Heart right ventricle (tissue), 16 donors: ENCODE results near the gene KIF6. TPM values are rescaled to one million over a fixed set of nuclear protein-coding genes. Genes with fewer than 3 reads are reported as not detected.

Source experiments
- ATAC-seq, 8 donors: fragments of 200-7000 bp; cut with Tn5 transposase; one replicate each; pipeline ENCODE4 v1.9.1; 2020; ENCODE audit warnings: mild to moderate bottlenecking in 8 of 8, moderate library complexity in 8 of 8, moderate number of reproducible peaks in 1 of 8
- DNase-seq, 2 donors: peaks; one replicate each; pipeline ENCODE4 v3.0.0-alpha.2; 2020
- H3K27ac ChIP-seq, 10 donors: fragments of 200-600 bp; sonication (generic) in 2 of 10; one replicate each; pipeline versions ENCODE4 v1.5.0 to v1.8.0; 2020 to 2022; ENCODE audit warnings: mild to moderate bottlenecking in 3 of 10
- H3K27me3 ChIP-seq, 7 donors: fragments of 200-600 bp; one replicate each; pipeline ENCODE4 v1.8.0; 2021 to 2022; ENCODE audit warnings: mild to moderate bottlenecking in 2 of 7
- H3K36me3 ChIP-seq, 9 donors: fragments of 200-600 bp; sonication (generic) in 1 of 9; one replicate each; pipeline versions ENCODE4 v1.5.0 to v1.8.0; 2020 to 2022; ENCODE audit warnings: mild to moderate bottlenecking in 2 of 9
- H3K4me1 ChIP-seq, 9 donors: fragments of 200-600 bp; sonication (generic) in 1 of 9; one replicate each; pipeline versions ENCODE4 v1.5.0 to v1.8.0; 2020 to 2022; ENCODE audit warnings: mild to moderate bottlenecking in 4 of 9
- H3K4me3 ChIP-seq, 10 donors: fragments of 200-600 bp; sonication (generic) in 2 of 10; one replicate each; pipeline versions ENCODE4 v1.5.0 to v1.8.0; 2020 to 2022; ENCODE audit warnings: mild to moderate bottlenecking in 7 of 10, moderate library complexity in 2 of 10
- H3K9me3 ChIP-seq, 11 donors: fragments of 200-600 bp in 10 of 11; sonication (generic) in 2 of 11; one replicate each; pipeline versions ENCODE4 v1.5.0 to v1.8.0; 2013 to 2022; ENCODE audit warnings: mild to moderate bottlenecking in 2 of 11, control low read depth in 1 of 11, moderate library complexity in 1 of 11
- CTCF ChIP-seq, 9 donors: fragments of 200-600 bp; sonication (generic) in 2 of 9; IDR thresholded peaks; one replicate each; pipeline versions ENCODE4 v1.5.0 to v1.8.0; 2021 to 2022; ENCODE audit warnings: antibody characterized with exemption in 9 of 9, mild to moderate bottlenecking in 5 of 9, moderate library complexity in 1 of 9
- WGBS, 2 donors: extraction: QIAGEN DNeasy Blood & Tissue Kit; methylation state at CpG; one replicate each; pipeline ENCODE4 v1.1.7; 2013; ENCODE audit warnings: inconsistent platforms in 1 of 2; 5-methylcytosine and 5-hydroxymethylcytosine counted together
- intact Hi-C, 10 donors: fragments of 100-400 bp; cut with DNase I; formaldehyde crosslinking; loops; one replicate each; pipeline versions ENCODE4 v1.11.1 to v1.14.2; 2022
- polyA plus RNA-seq, 2 donors: library from polyadenylated mRNA; stranded (reverse); fragments of 200-250 nt; gene quantifications; one replicate each; pipeline ENCODE4 v1.2.3, GENCODE V29; 2013
- total RNA-seq, 10 donors: library from RNA; stranded (reverse); fragmentation: NEBNext Ultra II Directional in 3 of 10; extraction: Animal tissue kit (Norgen Biotek cat#: 25700) in 3 of 10; gene quantifications; one replicate each; pipeline versions ENCODE4 v1.2.1 to v1.2.4, GENCODE V29; 2021 to 2023
- donor health status: Arrhythmogenic right ventricular cardiomyopathy.
- donor health status: ischemic (EF 13 %, LVEDD 7.1; RV severe dilation, severe dysfunction).
- donor health status: healthy with polysubstance abuse.
- donor health status: DM: no; HTN: yes; CAD: no.
- donor health status: DM: no; HTN: no; CAD: no.
- donor health status: ischemic (EF 25% LVEDD 6.9; RV normal size, moderate dysfunction).
- donor health status: ischemic (EF 25% LVEDD 5.7; RV mildly dilated, moderate dysfunction).
- donor health status: healthy.
- donor health status: DM: yes; HTN: yes; CAD: no.
- donor health status: Ischemic cardiomyopathy.
- donor health status: ischemic (EF 35%, LVEDD 5.7; RV mildly dilated, moderate dysfunction).
- donor health status: nonischemic (EF 11% LVEDD 7.7; RV severe dilation, severe dysfunction).
- donor health status: DM: yes; HTN: yes; CAD: no.
- donor health status: PGD.
- donor health status: ischemic (EF 29% LVEDD 5.4; RV normal size, mild dysfunction).
- donor health status: nonischemic (EF 23%, LVEDD 6.1; RV moderate dilation, normal function).

Gene KIF6
- total and polyA plus RNA-seq, 12 donors, result 0.01 to 1.6 (median 0.45) TPM; not detected in 2

- Histone ChIP-seq H3K27me3 (peaks cover 0 to 4% (median 0%) of the 10 kb centered on the region in 7 donors), H3K36me3 (no peaks in the 10 kb centered on the region), H3K4me3 (no peak overlapping the region), H3K27ac (no peak overlapping the region), H3K9me3 (no peaks in the 10 kb centered on the region), H3K4me1 (no peaks in the 10 kb centered on the region)
- intact Hi-C loops, result no loop called here
- WGBS, 2 donors, result 82 to 94% methylated on average over 1 of the region's 1 CpG
- DNase-seq, result no peak
- no peak for TF ChIP-seq CTCF (IDR thresholded peaks at IDR 0.05)
- no peak for ATAC-seq
Observed at GRCh38 chr6:39404312-39404711, 320.9 kb downstream of the KIF6 start.

- DNase-seq, result no peak
- Histone ChIP-seq H3K27ac (no peak overlapping the region), H3K36me3 (no peaks in the 10 kb centered on the region), H3K27me3 (peaks cover 0 to 4% (median 0%) of the 10 kb centered on the region in 7 donors), H3K9me3 (no peaks in the 10 kb centered on the region), H3K4me1 (no peaks in the 10 kb centered on the region), H3K4me3 (no peak overlapping the region)
- intact Hi-C loops, result no loop called here
- ATAC-seq, result no peak
- TF ChIP-seq CTCF (IDR thresholded peaks at IDR 0.05), result no peak
Observed at GRCh38 chr6:39403304-39403703, 321.9 kb downstream of the KIF6 start.

- Histone ChIP-seq H3K27ac (no peak overlapping the region), H3K9me3 (no peaks in the 10 kb centered on the region), H3K27me3 (peaks cover 0 to 4% (median 0%) of the 10 kb centered on the region in 7 donors), H3K4me1 (no peaks in the 10 kb centered on the region), H3K4me3 (no peak overlapping the region), H3K36me3 (no peaks in the 10 kb centered on the region)
- DNase-seq, result no peak
- WGBS, 2 donors, result 76 to 84% methylated on average over 7 of the region's 7 CpGs
- ATAC-seq, result no peak
- intact Hi-C loops, result no loop called here
- TF ChIP-seq CTCF (IDR thresholded peaks at IDR 0.05), result no peak
Observed at GRCh38 chr6:39402239-39402751, 322.9 kb downstream of the KIF6 start.

- no peak overlapping the region for H3K4me3 ChIP-seq
- no peaks in the 10 kb centered on the region for H3K4me1 ChIP-seq
- no peak for TF ChIP-seq CTCF (IDR thresholded peaks at IDR 0.05)
- no peak for DNase-seq
- H3K9me3 ChIP-seq, result no peaks in the 10 kb centered on the region
- 93 to 99% methylated on average over 3 of the region's 3 CpGs for WGBS, 2 donors
- H3K27ac ChIP-seq, result no peak overlapping the region
- no peaks in the 10 kb centered on the region for H3K36me3 ChIP-seq
- intact Hi-C loops, result no loop called here
- no peaks in the 10 kb centered on the region for H3K27me3 ChIP-seq
- no peak for ATAC-seq
Observed at GRCh38 chr6:39401376-39401775, 323.8 kb downstream of the KIF6 start.
